Left hindlimb (tissue), 1 donor: ENCODE results near the gene C17orf50.
"Not testable (repeated sequence)": the region's sequence is repeated elsewhere in the genome, so short reads cannot be mapped to it uniquely, and the experiment has no call there.

Experiments
- DNase-seq: peaks from one replicate; pipeline ENCODE4 v3.0.0-alpha.2; 2018

The C17orf50 gene

DNA sequence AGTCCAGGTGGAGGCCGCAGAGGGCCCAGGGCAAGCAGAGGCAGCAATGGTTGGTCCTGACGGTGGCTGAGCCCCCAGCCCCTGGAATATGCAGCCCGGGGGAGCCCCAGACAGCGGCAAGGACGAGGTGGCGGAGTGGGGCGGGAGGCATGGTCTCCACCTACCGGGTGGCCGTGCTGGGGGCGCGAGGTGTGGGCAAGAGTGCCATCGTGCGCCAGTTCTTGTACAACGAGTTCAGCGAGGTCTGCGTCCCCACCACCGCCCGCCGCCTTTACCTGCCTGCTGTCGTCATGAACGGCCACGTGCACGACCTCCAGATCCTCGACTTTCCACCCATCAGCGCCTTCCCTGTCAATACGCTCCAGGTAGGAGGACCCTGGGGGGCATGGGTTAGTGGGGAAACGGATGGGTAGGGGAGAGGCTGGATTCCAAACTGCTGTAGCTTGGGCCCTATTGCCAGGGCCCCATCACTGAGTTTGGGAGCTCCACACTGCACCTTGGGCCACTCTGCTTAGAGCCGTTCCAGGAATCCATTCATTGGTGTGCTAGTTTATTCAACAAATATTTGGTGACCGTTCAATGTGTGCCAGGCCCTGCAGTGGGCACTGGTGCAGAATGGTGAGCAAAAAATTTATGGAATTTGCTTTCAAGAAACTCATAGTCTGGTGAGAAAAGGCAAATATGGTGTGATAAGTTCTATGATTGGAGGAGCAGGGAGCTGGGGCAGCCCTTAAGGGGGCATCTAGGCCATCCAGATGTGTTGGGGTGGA lies 25.5 kb upstream of the C17orf50 start:
- no peak for DNase-seq

DNA sequence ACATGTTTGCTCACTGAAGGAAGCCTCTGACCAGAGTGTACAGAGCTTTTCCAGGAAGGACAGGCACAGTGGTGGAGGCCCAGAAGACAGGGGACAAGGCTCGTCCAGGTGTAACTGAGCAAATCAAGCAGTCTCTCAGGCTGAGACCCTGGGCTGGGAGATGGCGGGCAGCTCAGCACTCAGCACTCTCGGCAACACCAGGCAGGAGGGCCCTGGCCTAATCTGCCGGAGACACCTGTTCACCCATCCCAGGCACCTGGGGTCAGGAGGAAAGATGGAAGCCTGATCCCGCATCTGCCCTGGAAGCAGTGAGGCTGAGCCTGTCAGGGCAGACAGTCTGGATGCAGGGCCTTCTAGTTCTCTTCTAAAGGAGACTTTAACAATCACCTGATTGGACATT lies 24.5 kb upstream of the C17orf50 start:
- no peak for DNase-seq

DNA sequence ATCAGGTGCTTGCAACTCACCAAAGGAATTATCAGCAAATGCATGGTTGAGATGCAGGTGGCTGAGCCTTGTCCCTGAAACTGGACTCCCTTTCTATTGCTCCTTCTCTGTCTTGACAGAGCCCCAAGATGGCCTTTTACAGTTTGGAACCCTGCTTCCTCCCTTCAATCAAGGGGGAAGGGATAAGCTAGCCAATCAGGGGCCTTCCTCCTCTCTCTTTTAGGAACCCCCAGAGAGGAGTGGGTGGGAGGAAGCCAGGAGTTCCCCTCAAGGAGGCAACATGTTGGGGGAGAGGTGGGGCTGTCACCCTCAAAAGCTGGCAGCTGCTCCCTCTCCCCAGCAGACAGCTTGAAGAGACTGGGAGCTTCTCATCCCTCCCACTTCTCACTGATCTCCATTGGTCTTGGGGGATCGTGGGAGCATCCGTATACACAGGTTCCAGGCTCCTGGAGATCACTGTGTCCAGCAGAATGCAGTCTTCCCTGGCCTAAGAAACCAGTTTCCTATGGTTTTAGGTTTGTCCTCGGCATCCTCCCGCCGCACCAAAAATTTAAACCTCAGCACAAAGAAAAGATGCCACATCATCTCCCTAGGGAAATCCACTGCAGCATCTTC lies 22.1 kb upstream of the C17orf50 start:
- DNase-seq = no peak

DNA sequence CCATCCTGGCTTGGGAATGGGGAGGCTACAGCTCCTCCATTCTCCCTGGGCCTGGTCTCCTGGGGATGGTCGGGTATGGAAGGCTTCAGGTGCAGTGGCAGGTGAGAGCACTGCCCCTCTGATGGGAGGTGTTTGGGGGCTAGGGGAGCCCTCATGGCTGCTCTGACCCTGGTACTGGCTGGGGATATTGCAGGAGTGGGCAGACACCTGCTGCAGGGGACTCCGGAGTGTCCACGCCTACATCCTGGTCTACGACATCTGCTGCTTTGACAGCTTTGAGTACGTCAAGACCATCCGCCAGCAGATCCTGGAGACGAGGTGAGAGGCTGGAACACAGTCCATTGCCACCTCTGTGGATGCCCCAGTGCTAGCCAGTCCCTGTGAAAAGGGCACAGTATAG lies 20.5 kb upstream of the C17orf50 start:
- no peak for DNase-seq

DNA sequence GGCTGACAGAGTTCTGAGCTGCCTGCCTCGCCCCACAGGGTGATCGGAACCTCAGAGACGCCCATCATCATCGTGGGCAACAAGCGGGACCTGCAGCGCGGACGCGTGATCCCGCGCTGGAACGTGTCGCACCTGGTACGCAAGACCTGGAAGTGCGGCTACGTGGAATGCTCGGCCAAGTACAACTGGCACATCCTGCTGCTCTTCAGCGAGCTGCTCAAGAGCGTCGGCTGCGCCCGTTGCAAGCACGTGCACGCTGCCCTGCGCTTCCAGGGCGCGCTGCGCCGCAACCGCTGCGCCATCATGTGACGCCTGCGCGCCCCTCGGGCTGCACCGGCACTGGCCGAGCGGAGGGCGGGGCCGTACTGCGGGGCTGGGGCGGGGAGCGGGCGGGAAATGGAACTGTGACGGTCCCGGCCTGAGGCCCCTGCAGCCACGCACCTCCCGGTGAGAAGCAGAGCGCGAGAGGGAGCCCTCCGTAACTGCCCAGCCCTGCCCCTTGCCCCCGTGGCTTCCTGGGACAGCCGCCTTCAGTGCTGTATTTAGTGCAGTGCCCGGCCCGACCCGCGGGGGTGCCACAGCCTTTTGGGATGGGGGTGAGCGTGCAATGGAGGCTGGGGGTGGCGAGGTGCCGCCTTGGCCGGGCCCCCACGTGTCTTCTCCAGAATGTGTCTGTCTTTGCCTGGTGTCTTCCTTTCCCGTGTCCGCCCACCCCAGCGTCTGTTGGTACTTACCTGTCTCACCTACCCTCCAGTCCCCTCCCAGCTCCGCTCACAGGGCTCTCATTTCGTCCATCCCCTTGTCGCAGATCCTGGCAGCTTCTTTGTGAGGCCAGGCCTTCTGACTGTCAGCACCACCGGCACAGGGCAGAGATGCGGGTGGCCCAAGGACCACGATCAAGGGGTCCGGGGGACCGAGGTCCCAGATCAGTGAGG lies 19.4 kb upstream of the C17orf50 start:
- DNase-seq = no peak

DNA sequence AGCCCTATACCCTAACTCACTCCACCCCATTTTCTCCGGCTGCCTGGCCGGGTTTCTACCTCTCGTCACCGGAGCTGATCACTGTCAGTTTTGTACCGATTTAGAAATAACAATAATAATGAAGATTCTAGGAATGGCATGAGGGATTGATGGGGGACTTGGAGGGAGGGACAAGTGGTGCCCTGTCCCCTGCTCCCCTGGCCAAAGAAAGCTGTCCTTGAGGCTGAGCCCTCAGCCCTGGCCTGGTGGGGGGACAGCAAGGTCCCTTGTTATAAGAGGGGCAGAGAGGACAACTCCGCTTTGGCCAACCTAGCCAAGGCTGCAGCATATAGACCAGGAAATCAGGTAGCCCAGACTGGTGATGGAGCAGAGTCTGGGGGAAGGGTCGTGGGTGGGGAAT lies 18.2 kb upstream of the C17orf50 start:
- DNase-seq = no peak

DNA sequence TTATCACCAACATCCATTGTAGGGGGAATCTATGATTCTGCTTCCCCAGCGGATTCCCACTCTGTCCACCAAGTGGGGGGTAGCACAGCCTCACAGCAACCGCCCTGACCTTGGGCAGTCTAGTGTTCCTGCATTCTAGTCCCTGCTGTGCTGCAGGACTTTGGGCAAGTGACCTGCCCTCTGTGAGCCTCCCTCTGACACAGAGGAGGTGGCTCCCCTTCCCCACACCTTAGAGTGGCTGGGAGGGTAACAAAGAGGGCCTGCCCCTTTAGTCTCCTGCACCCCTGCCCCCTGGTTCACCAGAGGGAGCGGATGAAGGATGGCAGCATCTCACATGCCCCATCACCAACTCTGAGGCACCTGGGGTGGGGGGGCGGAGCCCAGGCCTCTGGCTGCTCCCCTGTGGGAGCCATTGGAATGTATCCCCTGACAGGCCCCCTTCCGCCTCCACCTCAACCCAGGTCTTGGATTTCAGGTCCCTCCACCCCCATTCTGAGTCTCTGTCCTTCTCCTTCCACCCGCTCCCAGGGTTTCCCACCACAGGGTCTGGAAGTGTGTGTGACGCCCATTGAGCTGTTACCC lies 17.7 kb upstream of the C17orf50 start:
- DNase-seq = no peak

DNA sequence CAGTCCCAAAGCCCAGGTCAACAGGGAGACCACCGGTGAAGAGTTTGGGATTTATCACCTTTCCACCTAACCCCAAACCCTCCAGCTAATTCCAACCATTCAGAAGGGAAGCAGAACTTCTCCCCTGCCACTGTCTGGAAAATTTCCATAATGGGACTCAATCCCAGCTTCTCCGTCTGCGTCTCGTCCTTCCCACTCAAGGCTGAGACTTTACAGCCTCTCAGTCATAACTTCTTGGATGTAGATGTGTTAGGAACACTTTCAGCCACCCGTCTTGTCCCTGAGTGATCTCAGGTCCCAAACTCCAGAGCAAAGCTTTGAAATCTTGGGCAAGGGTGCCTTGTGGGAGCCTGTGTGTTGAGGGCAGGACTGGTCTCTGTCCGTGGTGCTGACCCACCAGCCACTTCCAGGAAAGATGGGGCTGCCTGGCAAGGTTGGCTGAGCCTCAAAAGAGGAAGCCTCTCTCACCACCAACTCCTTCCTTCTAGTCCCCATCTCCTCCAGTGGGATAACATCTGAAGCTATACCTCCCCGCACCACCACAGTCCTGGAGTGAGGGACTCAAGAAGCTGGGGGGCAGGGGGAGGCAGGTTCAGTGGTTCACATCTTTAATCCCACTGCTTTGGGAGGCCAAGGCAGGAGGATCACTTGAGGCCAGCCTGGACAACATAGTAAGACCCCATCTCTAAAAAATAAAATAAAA lies 16.9 kb upstream of the C17orf50 start:
- no peak for DNase-seq

DNA sequence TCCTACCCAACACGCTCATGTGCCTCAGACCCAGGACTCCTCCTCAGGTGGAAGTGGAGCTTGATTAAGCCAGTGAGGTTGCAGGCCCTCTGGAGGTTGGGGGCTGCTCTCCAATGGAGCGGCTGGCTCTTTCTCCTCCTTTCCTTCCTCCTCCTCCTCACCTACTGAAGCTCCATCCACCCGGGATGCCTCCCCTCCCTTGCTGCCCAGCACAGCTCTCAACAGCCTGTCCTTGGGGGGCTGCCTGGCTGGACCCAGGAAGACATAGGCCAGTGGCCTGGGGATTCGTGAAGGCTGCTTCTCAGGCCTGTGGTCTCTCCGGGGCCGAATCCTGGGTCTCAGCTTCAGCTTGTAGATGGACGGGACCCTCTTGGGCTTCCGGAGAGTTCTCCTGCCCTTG lies 15.9 kb upstream of the C17orf50 start:
- no peak for DNase-seq

DNA sequence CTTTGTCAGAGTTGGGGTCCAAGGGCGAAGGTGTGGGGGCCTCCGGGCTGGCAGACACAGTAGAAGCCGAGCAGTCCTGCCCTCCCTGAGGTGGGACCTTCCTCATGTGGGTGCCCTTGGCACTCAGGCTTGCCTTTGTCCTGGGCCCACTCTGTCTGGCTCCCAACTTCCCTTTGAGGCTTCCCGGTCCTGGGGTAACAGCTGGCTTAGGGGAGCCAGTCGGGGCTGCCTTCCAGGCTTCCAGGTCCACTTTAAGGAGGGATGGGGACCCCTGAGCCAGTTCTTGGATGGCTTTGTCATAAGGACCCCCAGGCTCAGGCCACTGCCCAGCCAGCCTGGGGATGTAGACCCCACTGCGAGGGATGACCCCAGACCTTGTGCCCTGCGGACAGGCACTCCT lies 15.4 kb upstream of the C17orf50 start:
- no peak for DNase-seq

DNA sequence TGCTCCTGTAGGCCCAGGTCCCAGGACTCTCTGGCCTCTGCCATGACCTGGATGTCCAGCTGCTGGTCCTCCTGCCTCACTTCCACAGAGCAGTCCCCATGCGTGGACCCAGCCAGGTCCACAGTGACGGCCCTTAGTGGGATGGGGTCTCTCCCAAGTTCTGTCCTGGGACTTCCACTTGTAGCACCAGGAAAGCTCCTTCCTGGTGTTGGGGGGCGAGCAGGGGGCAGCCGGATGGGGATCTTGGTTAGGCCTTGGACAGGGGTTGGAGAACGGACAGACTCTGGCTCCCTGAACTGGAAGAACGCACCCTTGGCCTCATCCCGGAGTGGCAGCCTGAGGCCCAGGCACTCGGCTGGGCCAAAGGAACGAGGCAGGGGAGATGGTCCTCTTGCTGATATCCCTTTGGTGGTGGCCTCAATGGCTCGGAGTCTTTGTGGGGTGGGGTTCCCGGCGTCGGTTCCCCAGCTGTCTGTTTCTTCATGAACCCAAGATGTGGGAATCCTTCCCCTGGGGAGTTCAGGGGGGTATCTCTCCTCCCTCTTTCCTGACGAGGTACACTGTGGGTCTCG lies 14.9 kb upstream of the C17orf50 start:
- DNase-seq = no peak

DNA sequence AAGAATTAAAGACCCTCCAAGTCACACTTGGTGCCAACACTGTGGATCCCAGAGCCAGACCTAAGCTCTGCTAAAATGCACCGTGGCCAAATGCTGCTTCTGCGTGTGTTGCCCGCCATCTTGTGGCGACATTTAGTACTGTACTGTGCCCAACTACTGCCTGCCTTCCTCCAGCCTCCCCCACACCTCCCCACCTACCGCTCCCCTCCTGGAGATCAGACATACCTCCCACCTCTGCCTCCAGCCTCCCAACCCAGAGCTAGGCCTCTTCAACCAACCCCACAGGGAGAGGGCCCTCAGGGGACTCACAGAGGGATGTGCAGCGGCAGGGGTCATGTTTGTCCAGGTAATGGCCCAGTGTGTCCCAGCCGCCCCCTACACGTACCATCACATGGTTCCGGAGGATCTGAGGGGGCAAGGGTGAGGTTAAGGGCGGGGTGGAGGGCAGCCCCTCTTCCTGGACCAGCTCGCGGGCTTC lies 13.1 kb upstream of the C17orf50 start:
- peak; percentile 73 for DNase-seq

DNA sequence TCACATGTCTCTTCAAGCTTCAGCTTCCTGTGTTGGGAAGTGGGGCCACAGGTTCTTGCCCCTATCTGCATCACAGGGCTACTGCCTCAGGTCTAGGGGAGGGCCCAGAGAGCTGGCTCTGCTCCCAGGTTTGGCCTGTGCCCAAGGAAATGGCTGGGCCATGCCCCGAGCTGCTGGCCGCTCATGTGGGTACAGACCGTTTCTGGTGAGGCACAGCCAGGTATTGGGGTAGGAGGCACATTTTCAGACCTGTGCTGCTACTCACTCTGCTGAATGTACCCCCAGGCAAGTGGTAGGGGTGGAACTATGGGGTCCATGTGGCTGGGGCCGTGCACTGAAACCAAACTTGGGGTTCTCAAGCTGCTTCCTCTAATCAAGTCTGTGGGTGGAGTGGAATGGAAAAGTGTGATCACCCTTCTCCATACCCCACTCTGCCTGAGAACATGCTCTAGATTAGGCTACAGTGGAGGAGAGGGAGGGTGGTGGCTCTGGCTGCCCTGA lies 12.3 kb upstream of the C17orf50 start:
- no peak for DNase-seq

DNA sequence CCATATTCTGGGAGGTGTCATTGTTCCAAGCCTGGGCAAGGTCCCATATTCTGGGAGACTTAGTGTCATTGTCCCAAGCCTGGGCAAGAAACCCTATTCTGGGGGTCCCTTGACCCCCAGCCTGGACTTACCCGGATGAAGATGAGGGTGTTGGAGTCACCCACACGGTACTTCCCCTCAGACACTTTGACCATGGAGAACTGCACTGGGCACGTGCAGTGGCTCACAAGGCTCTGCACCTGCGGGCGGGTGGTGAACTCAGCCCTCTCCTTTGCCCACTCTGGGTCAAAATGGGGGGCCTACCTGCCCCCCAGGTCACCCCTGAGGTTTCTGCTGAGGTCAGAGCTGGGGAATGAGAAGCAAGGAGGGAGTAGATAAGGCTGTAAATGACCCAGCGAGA lies 11.7 kb upstream of the C17orf50 start:
- DNase-seq = no peak

DNA sequence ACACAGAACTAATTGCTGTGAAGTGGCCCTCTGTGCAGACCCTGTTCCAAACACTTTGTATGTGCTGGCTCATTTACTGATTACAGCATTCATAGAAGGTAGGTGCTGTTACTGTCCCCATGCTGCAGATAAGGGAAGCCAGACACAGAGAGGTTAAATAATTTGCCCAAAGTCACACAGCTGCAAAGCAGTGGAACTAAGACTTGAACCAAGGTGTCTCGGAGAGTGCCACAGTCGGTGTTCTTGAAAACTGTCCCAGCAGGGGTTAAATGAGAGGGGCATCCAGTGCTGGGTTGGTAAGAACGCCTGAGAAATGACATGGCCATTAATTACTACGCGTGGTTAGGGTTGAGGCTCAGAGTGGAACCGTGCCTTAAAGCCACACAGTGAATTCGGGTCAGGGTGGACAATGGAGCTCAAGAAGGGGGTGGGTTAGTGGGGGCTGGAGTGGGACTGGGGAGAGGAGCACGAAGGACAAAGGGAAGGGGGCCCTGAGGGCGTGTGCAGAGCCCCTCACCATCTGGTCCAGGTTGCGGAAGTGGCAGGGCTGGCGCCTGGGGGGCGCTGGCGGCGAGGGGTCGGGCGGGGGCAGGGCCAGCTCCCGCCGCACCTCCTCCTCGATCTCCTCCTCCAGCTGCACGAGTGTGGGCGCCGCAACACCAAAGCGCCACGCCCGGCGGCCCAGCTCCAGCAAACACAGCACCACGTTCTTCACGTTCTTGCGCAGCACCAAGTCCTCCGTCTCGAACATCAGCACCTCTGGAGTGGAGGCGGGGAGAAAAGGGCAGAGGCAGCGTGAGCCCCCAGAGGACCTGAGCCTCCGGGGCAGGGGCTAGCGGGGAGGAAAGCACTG lies 10.9 kb upstream of the C17orf50 start:
- DNase-seq = no peak

DNA sequence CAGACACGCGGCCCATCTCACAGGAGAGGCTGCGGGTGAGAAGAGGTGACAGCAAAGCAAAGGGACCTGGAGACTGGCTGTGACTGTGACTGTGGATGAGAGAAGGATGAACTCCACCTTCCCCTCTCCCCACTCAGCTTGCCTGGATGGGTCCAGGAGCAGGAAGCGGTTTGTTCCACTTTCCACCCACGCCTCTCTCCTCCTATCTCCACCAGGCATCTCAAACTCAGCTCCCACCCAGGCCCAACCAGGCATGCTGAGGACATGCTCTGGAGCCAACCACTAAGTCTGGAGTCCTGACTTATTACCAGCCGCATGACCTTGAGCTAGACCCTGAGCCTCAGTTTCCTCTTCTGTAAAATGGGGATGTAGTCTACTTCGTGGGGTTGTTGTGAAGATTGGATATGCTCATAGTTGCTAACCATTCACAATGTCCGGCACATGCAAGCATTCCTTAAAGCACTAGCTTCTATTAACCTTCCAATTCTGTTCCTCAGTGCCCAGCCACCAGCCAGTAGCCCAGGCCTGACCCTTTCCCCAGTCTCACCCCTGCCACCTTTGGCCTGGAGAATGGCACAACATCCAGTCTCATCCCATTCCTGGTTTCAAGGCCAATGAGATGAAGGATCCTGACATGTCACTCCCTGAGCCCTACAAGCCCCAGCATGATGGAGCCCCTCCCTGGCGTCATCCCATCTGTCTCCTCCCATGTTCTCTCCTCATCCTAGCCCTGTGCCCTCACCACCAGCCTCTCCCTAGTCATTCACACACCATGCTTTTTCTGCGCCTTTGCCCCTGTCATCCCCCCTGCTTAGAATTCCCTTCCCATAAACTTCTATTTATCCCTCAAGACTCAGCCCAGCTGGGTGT lies 9.9 kb upstream of the C17orf50 start:
- DNase-seq = no peak

DNA sequence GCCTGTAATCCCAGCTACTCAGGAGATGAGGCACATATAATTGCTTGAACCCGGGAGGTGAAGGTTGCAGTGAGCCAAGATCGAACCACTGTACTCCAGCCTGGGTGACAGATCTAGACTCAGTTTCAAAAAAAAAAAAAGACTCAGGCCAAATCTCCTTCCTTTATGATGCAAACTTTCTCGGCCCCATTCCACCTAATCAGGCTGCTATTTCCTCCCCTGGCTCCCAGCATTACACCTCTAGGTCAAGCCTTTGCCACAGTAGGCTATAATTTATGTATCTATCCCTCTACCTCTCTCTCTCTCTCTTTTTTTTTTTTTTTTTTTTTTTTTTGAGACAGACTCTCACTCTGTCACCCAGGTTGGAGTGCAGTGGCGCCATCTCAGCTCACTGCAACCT lies 9.1 kb upstream of the C17orf50 start:
- not testable (repeated sequence) for DNase-seq

DNA sequence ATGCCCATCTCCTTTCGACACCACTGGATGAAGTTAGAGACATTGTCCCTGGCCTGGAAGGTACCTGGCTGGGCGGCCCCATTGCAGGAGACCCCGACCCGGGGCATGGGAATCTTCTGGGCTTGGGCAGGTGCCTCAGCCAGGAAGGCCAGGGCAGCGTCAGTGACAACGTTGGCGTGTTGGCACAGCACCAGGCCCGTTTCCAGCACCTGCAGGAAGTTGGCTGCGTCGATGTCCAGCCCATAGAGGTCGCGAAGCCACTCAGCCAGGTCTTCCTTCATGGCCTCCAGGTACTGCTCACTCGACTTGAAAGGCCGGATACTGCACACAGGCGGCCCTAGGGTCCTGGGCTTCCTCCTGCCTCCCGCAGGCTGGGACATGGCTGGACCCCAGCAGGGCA lies 8.2 kb upstream of the C17orf50 start:
- DNase-seq = no peak

DNA sequence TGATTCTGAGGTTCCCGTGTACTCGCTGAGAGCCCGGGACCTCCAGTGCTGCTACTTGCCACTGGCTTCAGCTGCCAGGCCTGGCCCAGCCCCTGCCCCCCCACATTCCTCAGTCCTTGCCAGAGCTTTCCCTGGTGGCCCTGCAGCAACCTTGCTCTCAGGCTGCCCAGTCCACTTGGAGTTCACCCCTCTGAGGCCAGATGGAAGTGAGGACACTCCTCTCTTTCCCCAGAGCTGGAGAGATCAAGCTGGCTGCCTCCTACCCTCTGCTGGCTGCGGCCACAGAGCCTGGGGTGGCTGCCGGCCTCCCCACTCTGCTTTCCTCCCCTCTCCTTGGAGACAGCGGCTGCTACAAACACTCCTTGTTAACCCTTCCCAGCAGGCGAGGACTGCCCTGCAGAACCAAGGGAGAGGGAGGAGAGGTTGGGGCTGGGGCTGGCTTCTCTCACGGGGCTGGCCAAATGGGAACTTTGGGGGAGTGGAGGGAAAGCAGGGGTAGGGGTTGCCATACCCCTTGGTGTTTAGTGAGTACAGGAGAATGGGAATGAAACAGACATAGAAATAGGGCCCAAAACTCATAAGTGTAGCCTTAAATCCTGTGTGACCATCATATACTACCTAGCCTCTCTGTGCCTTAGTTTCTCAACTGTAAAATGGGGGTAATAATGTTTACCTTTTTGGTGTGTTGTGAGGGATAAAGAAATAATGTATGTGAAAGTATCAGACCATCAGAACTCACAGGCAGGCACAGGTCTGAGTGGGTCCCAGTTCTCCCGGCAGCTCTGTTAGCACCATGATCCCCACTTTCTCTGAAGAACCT lies 7.5 kb upstream of the C17orf50 start, which contains the start of gene GAS2L2:
Gene GAS2L2, minus strand, starts transcription at position 295 of the 820 bp plus-strand sequence. CDS start 389 bp downstream, outside the sequence.
- no peak for DNase-seq
